A549 (cell line): Measurements from ENCODE around the gene NKX6-1.

Source experiments
- POLR2A ChIP-seq: IDR thresholded peaks from 2 replicates; pipeline ENCODE4 v1.6.1; 2012; ENCODE audit warnings: mild to moderate bottlenecking, low read length
- POLR2AphosphoS2 ChIP-seq: conservative IDR thresholded peaks from 2 replicates; pipeline ENCODE4 v1.6.1; 2012; ENCODE audit warnings: low read length, improper control_type of control experiment, inconsistent platforms
- REST ChIP-seq: fragments of 200-600 bp; sonication (generic); IDR thresholded peaks from 2 replicates; pipeline ENCODE4 v1.6.1; 2016; ENCODE audit warnings: antibody characterized with exemption, mild to moderate bottlenecking, moderate library complexity
- RFX5 ChIP-seq: fragments of 450-650 bp; IDR thresholded peaks from 2 replicates; pipeline ENCODE4 v1.7.1; 2014; ENCODE audit warnings: antibody characterized with exemption, mild to moderate bottlenecking, moderate library complexity
- TF ChIP-seq, protein P1 (sequence below): IDR thresholded peaks from 2 replicates; pipeline ENCODE4 v1.6.1; 2012; ENCODE audit warnings: low read depth, borderline replicate concordance
- TF ChIP-seq, protein P2 (sequence below): IDR thresholded peaks from 2 replicates; pipeline ENCODE4 v1.6.1; 2012
- TF ChIP-seq, protein P3 (sequence below): fragments of 250-450 bp; sonication (Bioruptor Pico); IDR thresholded peaks from 2 replicates; pipeline ENCODE4 v1.5.0; 2021; ENCODE audit warnings: mild to moderate bottlenecking, moderate library complexity, borderline replicate concordance

DNA sequence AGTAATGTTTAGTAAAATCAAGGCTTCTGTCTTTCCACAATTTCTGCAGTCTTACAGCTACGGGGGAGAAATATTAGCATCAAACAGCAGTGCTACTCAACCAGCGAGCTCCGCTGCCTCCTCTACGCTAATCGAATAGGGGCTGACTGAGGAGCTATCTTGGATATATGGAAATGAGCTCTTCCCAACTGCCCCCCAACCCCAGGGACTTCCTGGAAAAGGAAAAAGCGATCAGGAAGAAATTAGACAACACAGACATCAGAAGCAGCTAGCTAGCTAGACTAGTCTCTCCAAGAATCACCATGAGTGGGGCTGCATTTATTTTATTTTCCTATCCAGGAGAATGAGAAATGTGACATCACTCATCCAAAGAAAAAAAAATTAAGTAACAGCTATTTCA, 7.6 kb downstream of the NKX6-1 start:
- no peak for TF ChIP-seq POLR2AphosphoS2
- no peak for TF ChIP-seq RFX5
- TF ChIP-seq, protein P1, sequence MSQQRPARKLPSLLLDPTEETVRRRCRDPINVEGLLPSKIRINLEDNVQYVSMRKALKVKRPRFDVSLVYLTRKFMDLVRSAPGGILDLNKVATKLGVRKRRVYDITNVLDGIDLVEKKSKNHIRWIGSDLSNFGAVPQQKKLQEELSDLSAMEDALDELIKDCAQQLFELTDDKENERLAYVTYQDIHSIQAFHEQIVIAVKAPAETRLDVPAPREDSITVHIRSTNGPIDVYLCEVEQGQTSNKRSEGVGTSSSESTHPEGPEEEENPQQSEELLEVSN = no peak
- TF ChIP-seq, protein P2, sequence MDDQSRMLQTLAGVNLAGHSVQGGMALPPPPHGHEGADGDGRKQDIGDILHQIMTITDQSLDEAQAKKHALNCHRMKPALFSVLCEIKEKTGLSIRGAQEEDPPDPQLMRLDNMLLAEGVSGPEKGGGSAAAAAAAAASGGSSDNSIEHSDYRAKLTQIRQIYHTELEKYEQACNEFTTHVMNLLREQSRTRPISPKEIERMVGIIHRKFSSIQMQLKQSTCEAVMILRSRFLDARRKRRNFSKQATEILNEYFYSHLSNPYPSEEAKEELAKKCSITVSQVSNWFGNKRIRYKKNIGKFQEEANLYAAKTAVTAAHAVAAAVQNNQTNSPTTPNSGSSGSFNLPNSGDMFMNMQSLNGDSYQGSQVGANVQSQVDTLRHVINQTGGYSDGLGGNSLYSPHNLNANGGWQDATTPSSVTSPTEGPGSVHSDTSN = no peak
- TF ChIP-seq REST = no peak
- no peak for TF ChIP-seq POLR2A
- TF ChIP-seq, protein P3, sequence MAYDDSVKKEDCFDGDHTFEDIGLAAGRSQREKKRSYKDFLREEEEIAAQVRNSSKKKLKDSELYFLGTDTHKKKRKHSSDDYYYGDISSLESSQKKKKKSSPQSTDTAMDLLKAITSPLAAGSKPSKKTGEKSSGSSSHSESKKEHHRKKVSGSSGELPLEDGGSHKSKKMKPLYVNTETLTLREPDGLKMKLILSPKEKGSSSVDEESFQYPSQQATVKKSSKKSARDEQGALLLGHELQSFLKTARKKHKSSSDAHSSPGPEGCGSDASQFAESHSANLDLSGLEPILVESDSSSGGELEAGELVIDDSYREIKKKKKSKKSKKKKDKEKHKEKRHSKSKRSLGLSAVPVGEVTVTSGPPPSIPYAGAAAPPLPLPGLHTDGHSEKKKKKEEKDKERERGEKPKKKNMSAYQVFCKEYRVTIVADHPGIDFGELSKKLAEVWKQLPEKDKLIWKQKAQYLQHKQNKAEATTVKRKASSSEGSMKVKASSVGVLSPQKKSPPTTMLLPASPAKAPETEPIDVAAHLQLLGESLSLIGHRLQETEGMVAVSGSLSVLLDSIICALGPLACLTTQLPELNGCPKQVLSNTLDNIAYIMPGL (CRISPR knock-in tag) = no peak
